ENCODE data around the gene SLC2A5.

DNA sequence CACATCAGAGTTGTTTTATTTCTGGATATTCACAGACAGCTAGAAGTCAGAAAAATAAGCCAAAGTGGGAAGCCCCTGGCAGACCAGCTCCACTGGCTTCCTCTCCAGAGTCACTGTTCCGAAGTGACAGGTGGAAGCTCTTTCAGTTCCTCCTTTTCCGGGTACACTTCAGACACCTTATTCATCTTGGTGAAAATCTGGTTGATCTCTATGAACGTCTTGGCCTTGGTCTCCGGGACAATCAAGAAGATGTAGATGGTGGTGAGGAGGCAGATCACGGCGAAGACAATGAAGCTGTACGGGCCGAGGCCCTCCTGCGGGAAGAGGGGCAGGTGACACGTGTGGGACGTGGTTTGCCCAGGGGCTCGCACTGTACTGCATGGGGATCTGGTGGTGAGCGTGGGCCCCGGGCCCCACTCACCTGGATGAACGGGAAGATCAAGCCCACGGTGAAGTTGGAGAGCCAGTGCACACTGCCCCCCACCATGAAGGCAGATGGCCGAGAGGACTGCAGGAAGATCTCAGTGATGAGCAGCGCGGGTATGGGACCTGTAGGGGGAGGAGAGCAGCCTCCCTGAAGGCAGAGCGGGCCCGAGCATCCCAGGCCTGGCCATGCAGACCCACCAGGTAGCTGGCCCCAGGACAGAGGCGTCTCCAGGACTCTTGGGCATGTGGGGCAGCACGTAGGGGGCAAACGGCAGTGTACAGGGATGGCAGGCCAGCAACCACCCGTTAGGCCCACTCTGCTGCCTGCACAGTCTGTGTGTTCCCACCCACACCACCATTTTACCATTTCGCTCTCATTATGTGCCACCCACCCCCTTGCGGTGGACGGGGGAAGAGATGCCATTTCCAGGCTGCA is 31.7 kb downstream of the SLC2A5 start:
- TF ChIP-seq, protein P1, sequence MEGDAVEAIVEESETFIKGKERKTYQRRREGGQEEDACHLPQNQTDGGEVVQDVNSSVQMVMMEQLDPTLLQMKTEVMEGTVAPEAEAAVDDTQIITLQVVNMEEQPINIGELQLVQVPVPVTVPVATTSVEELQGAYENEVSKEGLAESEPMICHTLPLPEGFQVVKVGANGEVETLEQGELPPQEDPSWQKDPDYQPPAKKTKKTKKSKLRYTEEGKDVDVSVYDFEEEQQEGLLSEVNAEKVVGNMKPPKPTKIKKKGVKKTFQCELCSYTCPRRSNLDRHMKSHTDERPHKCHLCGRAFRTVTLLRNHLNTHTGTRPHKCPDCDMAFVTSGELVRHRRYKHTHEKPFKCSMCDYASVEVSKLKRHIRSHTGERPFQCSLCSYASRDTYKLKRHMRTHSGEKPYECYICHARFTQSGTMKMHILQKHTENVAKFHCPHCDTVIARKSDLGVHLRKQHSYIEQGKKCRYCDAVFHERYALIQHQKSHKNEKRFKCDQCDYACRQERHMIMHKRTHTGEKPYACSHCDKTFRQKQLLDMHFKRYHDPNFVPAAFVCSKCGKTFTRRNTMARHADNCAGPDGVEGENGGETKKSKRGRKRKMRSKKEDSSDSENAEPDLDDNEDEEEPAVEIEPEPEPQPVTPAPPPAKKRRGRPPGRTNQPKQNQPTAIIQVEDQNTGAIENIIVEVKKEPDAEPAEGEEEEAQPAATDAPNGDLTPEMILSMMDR (IDR thresholded peaks at IDR 0.05; ENCODE audit: insufficient read depth, low read depth, low read length): no peak
- TF ChIP-seq EZH2 (IDR thresholded peaks at IDR 0.05; ENCODE audit: insufficient read depth, low read length): no peak
